ENCODE data around the gene ZRANB1.

ZRANB1 gene

GRCh38 chr10:125018576-125019143, 76.7 kb downstream of the ZRANB1 start:
- no peak for DNase-seq (ENCODE audit: low read depth in 2 of 2)

- no peak for DNase-seq (ENCODE audit: low read depth in 2 of 2)
Observed at GRCh38 chr10:125020386-125020785, 78.5 kb downstream of the ZRANB1 start.

DNA sequence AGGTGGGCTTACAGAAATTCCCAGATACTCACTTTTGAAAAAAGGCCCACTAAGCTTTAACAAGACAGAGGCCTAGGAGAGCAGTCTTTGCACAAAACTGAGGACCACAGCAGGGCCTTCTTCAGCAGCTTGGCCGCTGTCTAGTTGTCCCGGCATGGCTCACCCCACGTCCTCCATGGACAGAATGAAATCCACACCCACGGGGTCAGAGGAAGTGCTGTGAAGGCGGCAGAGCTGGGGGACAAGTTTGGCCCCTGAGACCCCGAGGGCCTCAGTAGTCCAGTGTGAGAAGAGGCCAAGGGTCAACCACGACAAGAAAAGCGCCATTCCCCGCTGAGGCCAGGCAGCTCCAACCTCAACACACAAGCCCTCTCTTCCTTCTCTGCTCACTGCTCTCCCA, 78.9 kb downstream of the ZRANB1 start:
- no peak for DNase-seq (ENCODE audit: low read depth in 2 of 2)

DNA sequence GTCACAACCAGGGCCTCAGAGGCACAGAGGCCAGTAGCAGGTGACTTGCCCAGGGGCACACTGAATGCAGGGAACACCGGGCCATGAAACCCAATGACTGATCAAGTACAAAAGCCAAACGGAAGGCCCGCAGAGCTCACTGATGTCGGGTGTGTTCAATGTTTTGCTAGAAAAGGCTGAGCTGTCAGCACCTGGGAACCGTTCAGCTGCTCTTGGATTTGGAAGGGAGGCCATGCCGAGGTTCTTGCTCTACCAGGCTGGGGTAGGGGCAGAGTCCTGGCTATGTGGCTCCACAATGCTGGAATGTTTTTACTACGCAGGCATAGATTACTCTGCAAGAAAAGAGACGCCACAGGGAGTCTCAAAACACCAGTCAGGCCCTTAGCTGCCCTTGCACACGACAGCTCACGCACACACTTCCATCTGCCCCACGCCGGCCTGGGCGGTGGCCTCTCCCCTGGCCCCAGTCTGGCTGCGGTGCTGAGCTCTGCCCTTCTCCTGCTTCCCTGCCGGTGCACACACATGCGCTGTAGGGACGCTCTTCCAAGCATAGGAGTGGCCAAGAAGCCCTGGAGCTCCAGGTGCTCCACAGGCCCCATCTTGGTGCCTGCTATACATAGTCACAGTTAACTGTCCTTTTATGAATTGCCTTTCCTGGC, 79.9 kb downstream of the ZRANB1 start:
- no peak for DNase-seq (ENCODE audit: low read depth in 2 of 2)

GRCh38 chr10:125022671-125023070, 80.7 kb downstream of the ZRANB1 start:
- DNase-seq (ENCODE audit: low read depth in 2 of 2): no peak

DNA sequence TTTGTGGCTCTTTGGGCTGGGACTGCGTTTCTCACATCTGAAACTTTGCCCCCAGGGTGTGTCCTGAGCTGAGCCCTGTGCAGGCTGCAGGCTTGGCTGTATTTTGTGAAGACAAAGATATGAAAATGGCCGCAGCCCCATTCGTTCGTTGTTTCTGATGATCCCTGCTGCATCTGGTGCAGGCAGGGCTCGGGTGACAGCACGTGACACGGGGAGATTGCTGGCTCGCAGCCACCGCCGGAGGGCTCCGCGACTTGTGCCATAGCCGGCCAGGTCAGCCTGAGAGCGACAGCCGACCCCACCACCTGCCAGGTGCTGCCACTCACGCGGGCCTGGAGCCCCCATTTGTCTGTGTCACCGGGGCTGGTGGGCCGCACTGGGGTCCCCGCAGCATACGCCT, 81.3 kb downstream of the ZRANB1 start:
- no peak for DNase-seq (ENCODE audit: low read depth in 2 of 2)

- no peak for DNase-seq (ENCODE audit: low read depth in 2 of 2)
Observed at GRCh38 chr10:125023862-125024496, 82.1 kb downstream of the ZRANB1 start.

DNA sequence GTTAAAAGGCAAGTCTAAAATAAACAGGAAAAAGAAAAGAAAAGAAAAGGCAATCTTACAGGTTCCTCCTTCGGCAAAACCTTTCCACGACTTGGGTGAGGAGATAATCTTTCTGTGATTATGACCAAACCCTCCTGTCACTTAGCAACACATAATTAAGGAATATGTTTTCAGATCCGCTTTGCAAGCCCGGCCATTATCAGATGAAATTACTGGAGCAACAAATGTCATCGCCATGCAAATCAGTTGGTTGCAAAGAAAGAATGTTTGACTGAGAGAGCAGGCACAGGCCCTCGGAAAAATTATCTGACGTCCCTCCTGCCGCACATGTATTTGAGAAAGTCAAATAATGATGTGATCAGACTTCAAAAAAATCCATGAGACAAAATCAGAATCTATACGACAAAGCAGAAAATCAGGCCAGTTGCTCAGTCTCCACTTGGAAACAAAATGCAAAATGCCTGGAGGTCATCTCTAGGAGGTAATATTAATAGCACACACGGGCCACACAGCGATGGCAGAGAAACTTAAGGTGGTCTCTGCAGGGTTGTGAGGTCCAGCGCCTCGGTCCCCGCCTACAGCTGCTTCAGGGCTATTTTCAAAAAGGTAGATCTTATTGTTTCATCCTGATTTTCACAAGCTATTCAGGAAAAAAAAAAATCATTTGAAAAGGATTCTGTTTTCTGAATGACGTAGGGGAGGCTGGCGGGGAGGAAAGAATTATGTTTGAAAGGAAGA, 82.7 kb downstream of the ZRANB1 start:
- DNase-seq (ENCODE audit: low read depth in 2 of 2): no peak

GRCh38 chr10:125025341-125025740, 83.4 kb downstream of the ZRANB1 start:
- no peak for DNase-seq (ENCODE audit: low read depth in 2 of 2)

DNA sequence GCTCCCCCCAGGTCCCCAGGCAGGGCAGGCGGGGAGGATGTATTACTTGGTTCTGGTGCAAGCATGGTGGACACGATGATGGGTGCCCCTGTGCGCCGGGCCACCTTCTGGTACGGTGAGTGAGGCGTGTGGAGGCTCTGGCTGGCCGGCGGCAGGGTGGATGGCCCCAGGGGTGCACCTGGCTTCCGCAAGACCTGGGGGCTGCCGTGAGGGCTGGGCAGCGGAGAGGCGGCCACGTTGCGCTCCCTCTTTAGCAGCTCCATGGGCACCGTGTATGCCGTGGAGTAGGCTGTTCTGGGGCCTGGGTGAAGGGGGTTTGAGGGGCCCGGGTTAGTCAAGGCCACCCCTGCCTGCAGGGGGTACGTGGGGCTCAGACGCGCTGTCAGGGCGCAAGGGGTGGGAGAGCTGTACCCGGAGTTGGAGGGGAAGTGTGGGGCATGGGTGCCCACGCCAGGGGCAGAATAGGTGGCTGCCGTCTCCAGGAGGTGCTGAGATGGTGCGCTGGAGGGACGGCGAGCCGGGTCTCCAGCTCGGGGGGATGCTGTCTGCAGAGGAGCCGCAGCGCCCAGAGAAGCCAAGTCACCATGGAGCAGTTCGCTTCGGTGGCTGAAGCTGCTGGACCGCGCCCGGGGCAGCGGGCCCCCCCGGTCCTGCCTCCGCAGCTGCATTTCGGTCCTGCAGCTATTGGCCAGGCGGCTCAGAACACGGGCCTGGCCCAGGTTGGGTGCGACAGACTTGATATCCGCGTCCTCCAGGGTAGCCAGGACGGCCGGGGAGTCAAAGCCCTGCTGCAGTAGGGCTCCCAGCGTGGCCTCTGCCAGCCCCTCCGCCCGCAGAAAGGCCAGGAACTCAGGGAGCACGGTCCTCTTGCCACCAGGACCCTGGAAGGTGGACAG, 84.4 kb downstream of the ZRANB1 start:
- DNase-seq (ENCODE audit: low read depth in 2 of 2): no peak

DNA sequence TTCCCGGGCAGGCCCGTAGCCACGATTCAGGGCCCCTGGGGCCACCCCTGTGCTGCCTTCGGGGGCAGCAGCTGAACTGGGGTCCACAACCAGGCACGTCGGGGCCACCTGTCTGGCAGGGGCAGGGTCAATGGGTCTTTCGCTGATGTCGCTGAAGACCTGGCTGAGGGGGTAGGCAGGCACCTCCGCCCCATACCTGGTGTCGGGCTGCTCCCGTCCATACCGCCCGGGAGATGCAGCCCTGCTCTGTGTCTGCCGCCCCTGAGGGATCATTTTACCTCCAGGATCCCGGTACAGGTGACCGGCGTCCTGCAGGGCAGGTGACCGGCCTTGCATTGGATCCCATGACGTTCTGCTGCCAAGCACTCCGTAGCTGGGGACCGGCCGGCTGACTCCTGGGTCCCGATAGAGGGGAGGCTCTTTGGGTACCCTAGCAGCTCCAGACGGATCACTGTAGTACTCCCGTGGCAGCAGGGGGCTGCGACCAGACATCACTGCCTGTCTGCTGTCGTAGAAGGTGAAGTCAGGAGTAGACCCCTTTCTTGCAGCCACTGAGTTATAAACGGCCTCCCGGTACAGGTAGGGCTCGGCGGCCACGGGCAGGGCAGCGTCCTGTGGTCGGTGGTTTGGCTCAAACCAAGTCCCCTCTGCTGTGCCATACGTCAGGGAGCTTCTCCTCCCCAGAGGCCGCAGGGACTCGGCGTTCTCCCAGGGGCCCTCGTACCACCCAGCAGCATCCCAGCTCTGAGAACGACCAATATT, 85.2 kb downstream of the ZRANB1 start:
- no peak for DNase-seq (ENCODE audit: low read depth in 2 of 2)

DNA sequence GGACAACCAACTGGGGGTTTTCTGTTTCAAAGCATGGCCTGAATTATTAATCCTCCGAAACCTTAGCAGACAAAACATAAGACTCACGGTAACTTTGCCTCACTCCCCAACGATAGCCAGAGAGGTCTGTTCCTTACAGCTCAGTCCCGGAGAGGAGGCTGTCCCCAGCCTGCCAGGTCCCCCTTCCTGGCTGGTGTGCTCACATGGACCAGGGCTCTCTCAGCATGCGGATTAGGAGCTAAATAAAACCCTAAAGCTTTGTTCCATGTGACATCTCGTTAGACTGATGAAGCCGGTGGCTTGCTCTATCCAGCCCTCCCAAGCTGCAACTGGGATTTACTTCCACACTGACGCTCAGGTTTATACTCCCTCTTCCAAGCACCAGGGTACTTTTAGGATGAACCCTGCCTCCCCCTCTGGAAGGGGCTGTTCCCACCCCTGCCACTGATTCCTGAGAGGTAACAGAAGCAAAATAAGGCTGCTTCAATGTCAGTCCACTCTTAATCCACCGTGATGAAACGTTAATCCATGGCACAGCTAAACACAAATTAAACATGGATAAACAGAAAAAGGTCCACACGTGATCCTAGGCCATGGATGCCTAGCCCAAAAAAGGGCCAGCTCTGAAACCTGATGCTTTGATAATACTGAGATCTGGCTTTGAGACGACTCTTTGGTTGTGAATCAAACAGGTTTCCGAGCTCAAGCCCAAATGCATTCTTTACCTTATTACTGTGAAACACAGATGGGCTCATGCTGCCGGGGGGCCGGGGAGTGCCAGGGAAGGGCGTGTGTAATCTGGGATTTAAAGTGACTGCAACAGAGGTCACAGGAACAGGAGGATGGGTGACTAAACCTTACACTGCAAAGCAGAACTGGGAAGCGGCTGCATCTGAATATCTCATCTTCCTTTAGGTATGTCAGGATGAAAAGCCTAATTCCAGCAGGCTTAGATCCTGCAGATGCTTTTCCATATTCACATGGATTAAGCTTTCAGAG, 86.2 kb downstream of the ZRANB1 start:
- no peak for DNase-seq (ENCODE audit: low read depth in 2 of 2)

DNA sequence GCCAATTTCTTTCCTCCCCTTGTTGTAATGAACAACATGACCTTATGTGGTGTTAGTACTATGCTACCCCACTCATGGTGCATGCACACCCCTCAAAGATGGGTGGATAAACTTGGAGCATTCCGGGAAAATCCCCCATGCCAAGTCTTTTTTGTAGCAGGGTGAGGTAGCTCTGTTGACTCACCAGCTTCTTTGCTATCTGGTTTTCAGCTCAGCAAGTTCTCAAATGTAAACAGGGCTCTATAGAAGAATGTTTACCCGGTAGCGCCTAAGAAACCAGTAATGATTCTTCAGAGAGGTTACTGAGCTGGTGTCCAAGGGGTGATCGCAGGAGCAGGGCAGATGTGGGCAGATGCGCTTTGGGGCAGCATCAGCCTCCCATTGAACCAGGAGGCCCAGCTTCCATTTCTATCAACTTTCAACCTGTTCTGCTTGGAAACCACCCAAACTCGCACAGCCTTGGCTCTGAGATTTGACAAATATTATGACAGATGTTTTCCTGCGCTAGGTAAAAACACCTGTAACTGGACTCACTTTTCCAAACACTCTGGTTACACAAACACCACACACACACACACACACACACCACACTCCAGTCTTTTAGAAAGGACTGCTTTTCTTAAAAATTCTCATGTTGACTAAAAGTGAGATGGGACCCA, 87.8 kb downstream of the ZRANB1 start:
- no peak for DNase-seq (ENCODE audit: low read depth in 2 of 2)

GRCh38 chr10:125030567-125031197, 88.8 kb downstream of the ZRANB1 start:
- DNase-seq (ENCODE audit: low read depth in 2 of 2): no peak

DNA sequence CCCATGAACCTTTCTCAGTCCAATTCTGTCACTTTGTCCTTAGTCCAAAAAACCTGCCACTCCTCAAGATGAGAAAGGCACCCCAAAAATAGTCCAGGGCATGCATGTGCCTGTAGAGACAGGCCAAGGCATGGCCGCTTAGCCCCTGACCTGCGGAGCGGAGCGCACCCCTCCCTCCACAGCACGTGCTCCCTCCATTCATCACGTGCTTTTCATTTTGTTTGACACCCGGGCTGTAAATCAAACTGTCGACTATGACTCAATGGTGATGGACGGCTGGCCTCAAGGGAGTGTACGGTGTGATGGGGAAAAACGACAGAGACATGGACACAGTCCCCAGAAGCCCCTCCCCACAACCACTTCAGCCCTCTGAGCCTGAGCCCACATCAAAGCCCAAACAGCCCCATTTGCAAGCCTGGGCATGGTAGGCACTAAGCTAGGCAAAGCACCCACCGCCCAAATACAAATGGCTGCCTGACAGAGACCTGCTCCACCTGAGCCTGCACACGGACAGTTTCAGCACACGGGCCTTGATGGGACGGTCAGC, 90.6 kb downstream of the ZRANB1 start:
- no peak for DNase-seq (ENCODE audit: low read depth in 2 of 2)

DNA sequence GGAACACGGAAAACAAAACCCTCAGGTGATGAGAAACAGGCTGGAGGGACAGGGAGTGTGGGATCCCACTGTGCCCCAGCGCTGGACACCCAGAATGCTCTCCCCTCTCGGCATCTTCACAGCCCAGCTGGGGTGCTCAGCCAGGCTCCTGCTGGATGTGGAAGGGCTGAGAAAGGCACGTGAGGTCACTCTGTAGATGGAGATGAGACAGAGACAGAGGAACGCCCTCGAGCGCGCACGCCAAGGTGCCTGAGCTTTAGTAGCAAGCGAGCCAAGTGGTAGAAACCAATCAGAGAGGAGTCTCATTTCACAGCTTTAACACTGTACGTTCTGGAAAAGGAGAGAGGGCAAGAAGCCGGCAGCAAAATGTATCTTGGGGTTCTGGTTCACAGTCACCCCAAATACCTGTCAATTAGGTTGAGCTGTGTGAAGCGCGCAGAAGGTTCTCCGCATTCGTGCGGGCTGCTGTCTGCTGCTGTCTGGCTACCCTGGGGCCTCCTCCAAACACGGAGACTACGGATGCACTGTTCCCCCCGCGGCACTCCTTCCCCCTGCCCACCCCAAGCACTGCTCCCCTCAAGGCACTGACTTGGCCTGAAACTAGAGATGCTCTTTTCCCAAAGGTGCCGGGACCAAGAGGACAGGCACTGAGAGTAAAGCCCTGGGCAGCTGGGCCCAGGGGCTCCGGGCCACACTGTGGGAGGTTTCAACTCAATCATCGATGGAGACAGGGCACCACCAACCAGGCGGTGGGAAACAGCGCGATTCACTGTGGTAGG, 91.4 kb downstream of the ZRANB1 start:
- no peak for DNase-seq (ENCODE audit: low read depth in 2 of 2)

GRCh38 chr10:125034675-125035074, 92.8 kb downstream of the ZRANB1 start:
- DNase-seq (ENCODE audit: low read depth in 2 of 2): no peak

DNA sequence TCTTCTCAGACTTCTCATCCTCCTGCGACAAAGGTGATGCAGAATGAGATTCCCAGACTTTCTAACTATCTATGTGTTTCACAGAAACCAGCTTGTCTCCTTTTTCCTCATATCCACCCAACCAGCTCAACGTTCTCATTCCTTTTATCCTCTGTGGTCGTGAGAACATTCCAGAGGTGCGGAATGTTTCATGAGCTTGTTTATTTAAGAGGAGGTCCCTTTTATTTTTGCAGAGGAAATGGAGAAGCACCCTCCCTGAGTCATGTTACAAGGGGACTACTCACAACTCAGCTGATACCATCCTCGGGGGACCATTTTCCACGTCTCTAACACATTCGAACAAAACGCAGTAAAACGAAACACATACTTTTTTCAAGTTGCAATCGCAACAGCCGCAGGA, 93.2 kb downstream of the ZRANB1 start:
- DNase-seq (ENCODE audit: low read depth in 2 of 2): no peak

Data from stimulated activated CD8-positive, alpha-beta memory T cell treated with anti-CD3 and anti-CD28 coated beads, Interleukin-2, amount 100 ng/mL, for 48 hours (primary cell).